MM.1S (cell line): ENCODE measurements around the gene NUDT6.

Experiments used
- DNase-seq: peaks from one replicate; pipeline ENCODE4 v3.0.0-alpha.2; 2015
- H2AFZ ChIP-seq: fragments of 300-600 bp; sonication (generic); 2 replicates; pipeline ENCODE4 v1.6.0; 2016; ENCODE audit warnings: antibody characterized with exemption, low read length
- H3F3A ChIP-seq: fragments of 300-600 bp; sonication (generic); 2 replicates; pipeline ENCODE4 v1.6.1; 2016; ENCODE audit warnings: mild to moderate bottlenecking, antibody characterized with exemption, low read length, moderate library complexity, mixed read lengths; ENCODE audit not compliant: insufficient read depth
- H3K27ac ChIP-seq: fragments of 300-600 bp; sonication (generic); 2 replicates; pipeline ENCODE4 v1.5.1; 2016; ENCODE audit warnings: mild to moderate bottlenecking, low read length
- H3K27me3 ChIP-seq: fragments of 300-600 bp; sonication (generic); replicated peaks from 2 replicates; pipeline ENCODE4 v1.6.0; 2016; ENCODE audit warnings: low read length; ENCODE audit not compliant: insufficient read depth
- H3K36me3 ChIP-seq: fragments of 300-600 bp; sonication (generic); replicated peaks from 2 replicates; pipeline ENCODE4 v1.6.1; 2016; ENCODE audit warnings: mild to moderate bottlenecking, low read length, mixed read lengths; ENCODE audit not compliant: insufficient read depth
- H3K4me1 ChIP-seq: fragments of 300-600 bp; sonication (generic); 2 replicates; pipeline ENCODE4 v1.6.1; 2016; ENCODE audit warnings: low read length, mixed read lengths
- H3K4me2 ChIP-seq: fragments of 300-600 bp; sonication (generic); 2 replicates; pipeline ENCODE4 v1.6.0; 2016; ENCODE audit warnings: low read depth, low read length
- H3K4me3 ChIP-seq: fragments of 300-600 bp; sonication (generic); 2 replicates; pipeline ENCODE4 v1.5.1; 2016; ENCODE audit warnings: low read length, mixed read lengths
- H3K79me2 ChIP-seq: fragments of 300-600 bp; sonication (generic); 2 replicates; pipeline ENCODE4 v1.6.1; 2016; ENCODE audit warnings: mixed run types, low read length, mixed read lengths
- H3K9ac ChIP-seq: fragments of 300-600 bp; sonication (generic); 2 replicates; pipeline ENCODE4 v1.6.1; 2016; ENCODE audit warnings: low read length, mixed read lengths
- H3K9me2 ChIP-seq: fragments of 300-600 bp; sonication (generic); replicated peaks from 2 replicates; pipeline ENCODE4 v1.6.1; 2016; ENCODE audit warnings: mild to moderate bottlenecking, low read length, mixed read lengths; ENCODE audit not compliant: insufficient read depth
- H3K9me3 ChIP-seq: fragments of 300-600 bp; sonication (generic); replicated peaks from 2 replicates; pipeline ENCODE4 v1.6.1; 2016; ENCODE audit warnings: mild to moderate bottlenecking, low read length, mixed read lengths; ENCODE audit not compliant: insufficient read depth
- H4K20me1 ChIP-seq: fragments of 300-600 bp; sonication (generic); 2 replicates; pipeline ENCODE4 v1.6.1; 2016; ENCODE audit warnings: mild to moderate bottlenecking, low read length, moderate library complexity, mixed read lengths; ENCODE audit not compliant: insufficient read depth
- CTCF ChIP-seq: fragments of 300-600 bp; sonication (generic); IDR thresholded peaks from 2 replicates; pipeline ENCODE4 v1.5.1; 2016; ENCODE audit warnings: antibody characterized with exemption, low read length, mixed read lengths
- EZH2 ChIP-seq: fragments of 300-600 bp; sonication (generic); optimal IDR thresholded peaks from 2 replicates; pipeline ENCODE3; 2017; ENCODE audit warnings: low read depth, mild to moderate bottlenecking, antibody characterized with exemption, low read length, mixed read lengths
- EZH2phosphoT487 ChIP-seq: fragments of 300-600 bp; sonication (generic); IDR thresholded peaks from 2 replicates; pipeline ENCODE4 v1.6.1; 2018; ENCODE audit warnings: antibody characterized with exemption, low read length

Gene NUDT6

GRCh38 chr4:122900314-122900713 lies 22.1 kb downstream of the NUDT6 start:
- Histone ChIP-seq H3K36me3 (no peaks in the 10 kb centered on the region; the same call in 1 of the 2 replicates), H3K9me2 (no peaks in the 10 kb centered on the region), H3K79me2 (no peaks in the 10 kb centered on the region), H3K27me3 (no peaks in the 10 kb centered on the region), H3K4me3 (no peak overlapping the region), H3K4me2 (no peak overlapping the region), H2AFZ (no peak overlapping the region), H3K27ac (no peak overlapping the region), H3K9ac (no peak overlapping the region), H3K9me3 (no peaks in the 10 kb centered on the region), H3F3A (no peaks in the 10 kb centered on the region), H3K4me1 (no peaks in the 10 kb centered on the region), H4K20me1 (no peaks in the 10 kb centered on the region)
- no peak for DNase-seq
- no peak for TF ChIP-seq EZH2
- TF ChIP-seq CTCF, result no peak
- no peak for TF ChIP-seq EZH2phosphoT487

GRCh38 chr4:122899682-122900081 lies 22.7 kb downstream of the NUDT6 start:
- Histone ChIP-seq H3K36me3 (no peaks in the 10 kb centered on the region; the same call in 1 of the 2 replicates), H4K20me1 (no peaks in the 10 kb centered on the region), H3K4me3 (no peak overlapping the region), H3K9me3 (no peaks in the 10 kb centered on the region), H3K4me1 (no peaks in the 10 kb centered on the region), H3F3A (no peaks in the 10 kb centered on the region), H3K4me2 (no peak overlapping the region), H3K27me3 (no peaks in the 10 kb centered on the region), H3K27ac (no peak overlapping the region), H3K79me2 (no peaks in the 10 kb centered on the region), H3K9me2 (no peaks in the 10 kb centered on the region), H3K9ac (no peak overlapping the region), H2AFZ (no peak overlapping the region)
- DNase-seq, result no peak
- TF ChIP-seq EZH2phosphoT487, result no peak

GRCh38 chr4:122898370-122899150 lies 23.8 kb downstream of the NUDT6 start:
- H3K9me3 ChIP-seq, result no peaks in the 10 kb centered on the region
- TF ChIP-seq EZH2phosphoT487 (no peak), EZH2 (no peak), CTCF (no peak)
- no peak overlapping the region for H3K4me2 ChIP-seq
- H3K4me1 ChIP-seq, result no peaks in the 10 kb centered on the region
- H3K9me2 ChIP-seq, result no peaks in the 10 kb centered on the region
- H3K36me3 ChIP-seq, result no peaks in the 10 kb centered on the region; the same call in 1 of the 2 replicates
- H2AFZ ChIP-seq, result no peak overlapping the region
- no peak overlapping the region for H3K4me3 ChIP-seq
- H4K20me1 ChIP-seq, result no peaks in the 10 kb centered on the region
- DNase-seq, result no peak
- no peak overlapping the region for H3K9ac ChIP-seq
- H3K27me3 ChIP-seq, result no peaks in the 10 kb centered on the region
- no peaks in the 10 kb centered on the region for H3K79me2 ChIP-seq
- no peaks in the 10 kb centered on the region for H3F3A ChIP-seq
- H3K27ac ChIP-seq, result no peak overlapping the region

GRCh38 chr4:122896270-122896669 lies 26.1 kb downstream of the NUDT6 start:
- Histone ChIP-seq H3K27ac (no peak overlapping the region), H3K9me3 (no peaks in the 10 kb centered on the region), H3K79me2 (no peaks in the 10 kb centered on the region), H3F3A (no peaks in the 10 kb centered on the region), H2AFZ (no peak overlapping the region), H3K36me3 (no peaks in the 10 kb centered on the region; the same call in 1 of the 2 replicates), H3K9me2 (no peaks in the 10 kb centered on the region), H3K4me3 (no peak overlapping the region), H3K9ac (no peak overlapping the region), H3K27me3 (no peaks in the 10 kb centered on the region), H4K20me1 (no peaks in the 10 kb centered on the region), H3K4me2 (no peak overlapping the region), H3K4me1 (no peaks in the 10 kb centered on the region)
- no peak for DNase-seq
- no peak for TF ChIP-seq EZH2
- TF ChIP-seq CTCF, result no peak
- TF ChIP-seq EZH2phosphoT487, result no peak
